D721Med (cell line): ENCODE data around the gene OR51F2.
"Not testable (repeated sequence)": the region's sequence is repeated elsewhere in the genome, so short reads cannot be mapped to it uniquely, and the experiment has no call there.

Experiments
- DNase-seq: peaks from one replicate; pipeline ENCODE4 v3.0.0; 2011; ENCODE audit warnings: low spot score; ENCODE audit not compliant: insufficient read length
- FAIRE-seq: peaks from 2 replicates; lab custom pipeline; 2011; peaks lifted over from hg19 to GRCh38; lab: Jason Lieb, UNC
- TF ChIP-seq, protein P1 (sequence below): IDR thresholded peaks from 2 replicates; pipeline ENCODE4 v1.5.1; 2012; ENCODE audit warnings: mild to moderate bottlenecking, control low read depth; ENCODE audit not compliant: insufficient read depth; ENCODE audit errors: missing control alignments

OR51F2 gene, protein sequence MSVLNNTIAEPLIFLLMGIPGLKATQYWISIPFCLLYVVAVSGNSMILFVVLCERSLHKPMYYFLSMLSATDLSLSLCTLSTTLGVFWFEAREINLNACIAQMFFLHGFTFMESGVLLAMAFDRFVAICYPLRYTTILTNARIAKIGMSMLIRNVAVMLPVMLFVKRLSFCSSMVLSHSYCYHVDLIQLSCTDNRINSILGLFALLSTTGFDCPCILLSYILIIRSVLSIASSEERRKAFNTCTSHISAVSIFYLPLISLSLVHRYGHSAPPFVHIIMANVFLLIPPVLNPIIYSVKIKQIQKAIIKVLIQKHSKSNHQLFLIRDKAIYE

DNA sequence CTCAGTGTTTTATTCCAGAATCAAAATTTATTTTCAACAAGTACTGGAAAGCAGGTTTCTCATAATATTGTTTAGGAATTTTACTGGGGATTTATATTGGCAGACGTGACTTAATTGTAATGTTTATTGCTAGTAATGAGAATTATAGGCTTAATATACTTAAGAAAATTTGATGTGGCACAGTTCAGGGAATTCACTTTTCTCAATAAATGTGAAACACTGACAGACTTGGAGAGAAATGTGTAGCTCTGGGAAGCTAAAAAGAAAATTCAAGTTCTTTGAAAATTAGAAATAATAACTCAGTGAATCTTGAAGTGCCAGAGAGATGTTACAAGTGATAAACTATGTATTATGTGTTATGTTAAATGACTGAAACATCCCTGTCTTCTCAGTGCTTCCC lies at the start of gene OR51F2:
Gene OR51F2, plus strand, starts transcription at position 301 of the 400 bp plus-strand sequence. CDS start 101 bp downstream, outside the sequence.
- DNase-seq (no peak), FAIRE-seq (no peak)
- TF ChIP-seq, protein P1, sequence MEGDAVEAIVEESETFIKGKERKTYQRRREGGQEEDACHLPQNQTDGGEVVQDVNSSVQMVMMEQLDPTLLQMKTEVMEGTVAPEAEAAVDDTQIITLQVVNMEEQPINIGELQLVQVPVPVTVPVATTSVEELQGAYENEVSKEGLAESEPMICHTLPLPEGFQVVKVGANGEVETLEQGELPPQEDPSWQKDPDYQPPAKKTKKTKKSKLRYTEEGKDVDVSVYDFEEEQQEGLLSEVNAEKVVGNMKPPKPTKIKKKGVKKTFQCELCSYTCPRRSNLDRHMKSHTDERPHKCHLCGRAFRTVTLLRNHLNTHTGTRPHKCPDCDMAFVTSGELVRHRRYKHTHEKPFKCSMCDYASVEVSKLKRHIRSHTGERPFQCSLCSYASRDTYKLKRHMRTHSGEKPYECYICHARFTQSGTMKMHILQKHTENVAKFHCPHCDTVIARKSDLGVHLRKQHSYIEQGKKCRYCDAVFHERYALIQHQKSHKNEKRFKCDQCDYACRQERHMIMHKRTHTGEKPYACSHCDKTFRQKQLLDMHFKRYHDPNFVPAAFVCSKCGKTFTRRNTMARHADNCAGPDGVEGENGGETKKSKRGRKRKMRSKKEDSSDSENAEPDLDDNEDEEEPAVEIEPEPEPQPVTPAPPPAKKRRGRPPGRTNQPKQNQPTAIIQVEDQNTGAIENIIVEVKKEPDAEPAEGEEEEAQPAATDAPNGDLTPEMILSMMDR = no peak

DNA sequence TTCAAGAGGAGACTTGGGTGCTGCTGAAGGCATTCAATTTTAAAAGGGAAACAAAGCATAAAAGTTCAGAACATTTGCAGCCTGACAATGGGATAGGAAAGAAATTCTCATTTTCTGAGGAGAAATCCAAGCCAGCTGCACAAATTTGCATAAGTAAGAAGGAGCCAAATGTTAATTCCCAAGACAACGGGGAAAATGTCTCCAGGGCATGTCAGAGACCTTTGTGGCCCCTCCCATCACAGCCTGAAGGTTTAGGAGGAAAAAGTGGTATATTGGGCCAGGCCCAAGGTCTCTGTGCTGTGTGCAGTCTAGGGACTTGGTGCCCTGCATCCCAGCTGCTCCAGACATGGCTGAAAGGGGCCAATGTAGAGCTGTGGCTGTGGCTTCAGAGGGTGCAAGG lies 38.7 kb upstream of the OR51F2 start:
- FAIRE-seq (no peak), DNase-seq (no peak)
- TF ChIP-seq, protein P1 = no peak

DNA sequence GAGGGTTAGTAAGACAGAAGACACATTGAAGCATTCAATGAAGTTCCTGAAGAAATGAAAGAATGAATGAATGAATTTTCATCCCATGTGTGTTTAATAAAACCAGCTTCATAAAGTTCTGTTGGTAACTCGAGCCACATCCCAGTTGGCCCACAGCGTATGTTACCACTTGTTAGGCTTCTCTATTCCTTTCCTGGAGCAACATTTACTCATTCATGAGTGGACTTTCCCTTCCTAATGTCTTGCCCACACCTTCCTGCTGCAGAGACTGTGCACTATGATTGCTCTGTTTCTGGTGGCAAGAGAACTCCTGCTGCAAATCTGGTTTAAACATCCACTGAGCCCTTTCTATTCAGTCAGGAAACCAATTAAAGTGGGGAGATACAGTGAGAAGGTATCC lies 23.9 kb upstream of the OR51F2 start:
- TF ChIP-seq, protein P1 = no peak
- no peak for DNase-seq
- no peak for FAIRE-seq

DNA sequence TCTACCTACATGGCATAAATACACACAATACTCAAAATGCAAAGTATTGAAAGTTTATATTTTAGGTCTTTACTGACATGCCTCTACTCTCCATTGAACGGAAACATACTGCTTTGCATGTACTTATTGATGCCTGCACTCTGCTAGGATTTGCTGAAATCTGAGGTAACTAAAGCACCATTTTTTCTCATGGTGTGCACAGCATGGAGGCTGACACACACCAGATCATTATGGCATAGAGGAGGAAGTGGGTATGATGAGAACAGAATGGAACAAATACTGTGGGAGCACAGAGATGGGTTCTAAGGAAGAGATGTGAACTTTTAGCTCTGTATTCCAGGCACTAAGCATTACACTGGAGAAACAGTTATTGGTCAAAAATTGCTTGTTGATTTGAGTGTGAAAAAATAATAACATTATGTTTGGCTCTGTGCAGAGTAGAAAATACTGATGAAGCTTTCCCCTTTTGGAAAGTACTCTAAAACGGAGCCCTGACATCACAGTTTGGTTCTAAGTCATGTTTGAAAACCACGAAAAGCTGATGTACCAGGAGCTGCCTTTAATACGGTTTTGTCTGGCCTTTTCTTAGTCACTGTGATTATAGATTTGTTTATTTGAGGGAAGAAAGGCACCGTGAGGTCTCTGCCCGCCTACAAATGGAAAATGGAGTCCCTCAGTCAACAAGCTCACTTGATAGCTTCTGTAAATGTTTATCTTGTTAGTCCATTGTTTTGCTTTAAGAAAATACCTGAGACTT lies 22.5 kb upstream of the OR51F2 start:
- TF ChIP-seq, protein P1 = no peak
- no peak for FAIRE-seq

DNA sequence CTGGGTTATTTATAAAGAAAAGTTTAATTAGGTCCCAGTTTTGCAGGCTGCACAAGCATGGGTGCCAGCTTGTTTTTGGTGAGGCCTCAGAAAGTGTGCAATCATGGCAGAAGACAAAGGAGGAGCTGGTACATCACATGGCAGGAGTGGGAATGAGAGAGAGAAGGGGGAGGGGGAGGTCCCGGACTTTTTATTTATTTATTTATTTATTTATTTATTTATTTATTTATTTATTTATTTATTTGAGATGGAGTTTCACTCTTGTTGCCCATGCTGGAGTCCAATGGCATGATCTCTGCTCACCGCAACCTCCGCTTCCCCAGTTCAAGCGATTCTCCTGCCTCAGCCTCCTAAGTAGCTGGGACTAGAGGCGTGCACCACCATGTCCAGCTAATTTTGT lies 19.8 kb upstream of the OR51F2 start:
- DNase-seq, FAIRE-seq: not testable (repeated sequence)

More for the DNA sequence above, 22.5 kb upstream of the OR51F2 start:
- no peak for DNase-seq

DNA sequence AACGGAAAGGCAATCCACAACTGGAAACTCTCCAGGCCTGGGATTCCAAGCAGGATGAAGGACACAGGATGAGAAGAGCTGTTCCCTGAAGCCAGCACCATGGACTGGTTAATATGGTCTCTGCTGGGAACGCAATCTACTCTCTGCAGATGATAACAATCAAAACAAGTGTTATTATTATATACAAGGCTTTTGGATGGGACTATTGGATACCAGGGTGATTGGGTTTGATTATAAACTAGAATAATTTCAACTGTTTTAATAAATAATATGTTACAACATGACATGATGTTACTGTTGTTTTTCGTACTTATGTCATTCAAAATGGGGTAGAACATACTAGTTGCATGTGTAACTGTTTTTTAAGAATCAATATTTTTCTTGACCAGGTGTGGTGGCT lies 16.8 kb upstream of the OR51F2 start, which contains the start of gene OR52R1:
Gene OR52R1, minus strand, starts transcription at position 101 of the 400 bp plus-strand sequence. Its CDS starts 0 bp downstream, at position 101.
- DNase-seq (no peak), FAIRE-seq (no peak)
- TF ChIP-seq, protein P1 = no peak

DNA sequence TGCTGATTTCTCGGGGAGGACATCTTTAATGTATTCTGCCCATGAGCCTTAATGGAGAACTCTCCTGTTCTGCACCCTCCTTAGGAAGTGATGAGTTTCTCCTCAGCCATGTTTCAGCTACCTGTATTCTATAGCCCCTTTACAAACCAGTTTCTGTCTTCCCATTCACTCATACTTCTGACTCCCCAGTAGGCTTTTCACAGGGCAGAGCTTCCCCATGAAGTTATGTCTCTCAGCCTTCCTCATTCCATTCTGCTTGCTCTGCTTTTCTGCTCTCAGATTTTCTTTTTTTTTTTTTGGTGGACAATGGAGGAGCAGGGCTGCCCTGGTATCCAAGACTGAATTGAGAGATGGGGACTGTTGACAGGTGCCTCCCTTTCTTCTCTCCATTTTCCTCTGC lies 12.6 kb upstream of the OR51F2 start:
- no peak for DNase-seq
- TF ChIP-seq, protein P1 = no peak
- FAIRE-seq = no peak
